Epithelial cell of esophagus (primary cell): ENCODE data around the gene UBE2D4.

Experiments used
- DNase-seq: peaks from one replicate; pipeline ENCODE4 v3.0.0; 2010; ENCODE audit warnings: low read depth
- H3K4me3 ChIP-seq: 2 replicates; pipeline ENCODE4 v1.5.1; 2011; ENCODE audit warnings: mild to moderate bottlenecking, low read length, control low read depth
- TF ChIP-seq, protein P1 (sequence below): IDR thresholded peaks from 2 replicates; pipeline ENCODE4 v1.5.1; 2011; ENCODE audit warnings: low read depth, mild to moderate bottlenecking, low read length, control low read depth, inconsistent platforms; ENCODE audit not compliant: insufficient read depth; ENCODE audit errors: missing control alignments

Gene UBE2D4

DNA sequence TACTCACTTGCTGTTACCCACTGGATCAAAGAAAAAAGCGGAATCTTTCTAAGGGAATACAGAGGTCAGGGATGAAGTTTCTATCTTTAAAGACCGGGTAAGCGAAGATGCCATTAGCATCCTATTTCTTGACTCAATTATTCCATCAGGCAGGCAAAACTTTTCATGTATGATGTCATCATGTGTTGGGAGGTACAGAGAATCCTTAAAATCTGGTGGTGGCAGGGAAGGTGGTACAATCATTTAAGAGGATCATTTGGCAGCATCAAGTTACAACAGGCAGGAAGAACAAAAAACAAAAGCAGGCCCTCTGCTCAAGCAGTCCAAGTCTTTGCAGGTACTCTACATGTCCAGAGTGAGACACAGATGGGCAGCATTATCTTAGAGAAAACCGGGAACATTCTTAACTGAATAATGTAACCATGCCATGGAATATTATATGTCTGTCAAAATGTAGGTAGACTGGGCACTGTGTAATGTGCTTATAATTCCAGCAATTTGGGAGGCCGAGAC is 23.6 kb upstream of the UBE2D4 start:
- peak; percentile 35 for DNase-seq
- no peak overlapping the region for H3K4me3 ChIP-seq
- TF ChIP-seq, protein P1, sequence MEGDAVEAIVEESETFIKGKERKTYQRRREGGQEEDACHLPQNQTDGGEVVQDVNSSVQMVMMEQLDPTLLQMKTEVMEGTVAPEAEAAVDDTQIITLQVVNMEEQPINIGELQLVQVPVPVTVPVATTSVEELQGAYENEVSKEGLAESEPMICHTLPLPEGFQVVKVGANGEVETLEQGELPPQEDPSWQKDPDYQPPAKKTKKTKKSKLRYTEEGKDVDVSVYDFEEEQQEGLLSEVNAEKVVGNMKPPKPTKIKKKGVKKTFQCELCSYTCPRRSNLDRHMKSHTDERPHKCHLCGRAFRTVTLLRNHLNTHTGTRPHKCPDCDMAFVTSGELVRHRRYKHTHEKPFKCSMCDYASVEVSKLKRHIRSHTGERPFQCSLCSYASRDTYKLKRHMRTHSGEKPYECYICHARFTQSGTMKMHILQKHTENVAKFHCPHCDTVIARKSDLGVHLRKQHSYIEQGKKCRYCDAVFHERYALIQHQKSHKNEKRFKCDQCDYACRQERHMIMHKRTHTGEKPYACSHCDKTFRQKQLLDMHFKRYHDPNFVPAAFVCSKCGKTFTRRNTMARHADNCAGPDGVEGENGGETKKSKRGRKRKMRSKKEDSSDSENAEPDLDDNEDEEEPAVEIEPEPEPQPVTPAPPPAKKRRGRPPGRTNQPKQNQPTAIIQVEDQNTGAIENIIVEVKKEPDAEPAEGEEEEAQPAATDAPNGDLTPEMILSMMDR: no peak

DNA sequence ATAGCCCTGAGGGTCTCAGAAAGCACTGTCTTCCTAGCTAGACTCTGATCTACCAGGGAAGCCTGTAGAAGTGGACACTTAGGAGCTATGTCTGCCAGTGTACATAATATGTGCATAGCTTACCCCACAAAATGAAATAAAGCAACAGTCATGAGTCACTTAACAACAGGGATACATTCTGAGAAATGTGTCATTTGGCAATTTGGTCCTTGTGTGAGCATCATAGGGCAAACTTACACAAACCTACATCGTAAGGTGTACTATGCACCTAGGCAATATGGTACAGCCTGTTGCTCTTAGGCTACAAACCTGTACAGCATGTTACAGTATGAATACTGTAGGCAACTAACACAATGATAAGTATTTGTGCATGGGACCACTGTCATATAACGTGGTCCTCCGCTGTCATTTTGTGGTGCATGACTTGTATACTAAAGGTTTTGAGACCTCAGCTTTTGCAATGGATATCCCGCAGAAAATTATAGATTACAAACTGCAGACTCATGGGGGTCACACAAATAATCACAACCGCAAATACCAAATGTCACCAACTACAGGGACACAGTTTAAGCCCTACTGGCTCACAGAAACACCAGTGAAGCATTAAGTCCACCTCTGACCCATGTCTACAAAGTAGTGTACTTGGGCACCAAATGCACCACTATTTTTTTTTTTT is 21.6 kb upstream of the UBE2D4 start:
- peak; percentile 66 for DNase-seq
- H3K4me3 ChIP-seq: peak overlapping the region; percentile 75
- TF ChIP-seq, protein P1: no peak

DNA sequence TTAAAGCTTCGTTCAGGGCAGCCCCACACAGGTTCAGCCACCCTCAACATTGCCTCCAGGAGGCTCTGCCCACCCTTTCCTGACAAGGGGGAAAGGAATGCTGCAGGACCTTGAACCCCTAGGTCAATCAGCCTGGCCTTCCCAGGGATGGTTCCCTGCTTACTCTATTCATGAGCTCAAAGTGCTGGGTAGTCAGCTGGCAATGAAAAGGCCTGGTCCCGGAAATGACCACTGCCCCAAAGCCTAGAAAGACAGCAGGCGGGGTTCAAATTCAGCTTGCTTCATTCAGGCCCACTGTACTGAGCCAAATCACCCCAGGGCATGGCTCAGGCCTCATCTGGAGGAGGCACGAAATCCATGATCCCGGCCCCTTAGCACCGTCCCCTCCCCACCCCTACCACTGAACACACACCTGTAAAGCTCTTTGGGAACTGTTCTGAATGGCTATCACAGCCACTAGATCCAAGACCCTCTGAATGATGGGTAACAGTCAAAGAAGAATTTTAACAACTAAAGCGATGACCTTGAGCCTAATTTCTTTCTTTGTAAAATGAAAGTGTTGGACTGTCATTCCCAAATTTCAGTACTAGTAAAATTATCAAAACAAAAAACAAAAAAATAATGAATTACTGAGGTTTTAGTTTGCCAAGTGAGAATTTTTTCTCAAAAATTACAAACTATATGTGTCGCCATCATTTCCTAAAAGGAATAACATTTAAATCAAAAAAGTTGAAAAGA is 20.9 kb upstream of the UBE2D4 start:
- TF ChIP-seq, protein P1: no peak
- H3K4me3 ChIP-seq: peak overlapping the region; percentile 75
- peak; percentile 60 for DNase-seq

DNA sequence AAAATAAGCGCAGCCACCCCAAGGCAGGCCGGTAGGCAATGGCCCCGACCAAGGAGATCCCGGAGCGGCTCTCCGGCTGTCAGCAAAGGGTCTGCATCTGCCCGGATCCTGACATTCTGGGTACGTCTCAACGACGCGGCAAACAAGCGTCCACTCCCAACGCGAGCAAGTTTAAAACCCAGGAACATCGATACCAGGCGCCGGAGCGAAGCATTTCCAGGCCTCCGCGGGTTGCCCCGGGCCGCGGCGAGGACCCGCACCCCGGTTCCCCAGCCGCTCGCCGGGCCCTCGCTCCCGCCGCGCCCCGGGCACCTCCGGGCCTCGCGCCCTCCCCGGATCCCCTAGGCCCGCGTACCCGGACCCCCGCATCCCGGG is 20.3 kb upstream of the UBE2D4 start:
- TF ChIP-seq, protein P1: no peak
- DNase-seq: peak; percentile 41
- peak overlapping the region; percentile 75 for H3K4me3 ChIP-seq

DNA sequence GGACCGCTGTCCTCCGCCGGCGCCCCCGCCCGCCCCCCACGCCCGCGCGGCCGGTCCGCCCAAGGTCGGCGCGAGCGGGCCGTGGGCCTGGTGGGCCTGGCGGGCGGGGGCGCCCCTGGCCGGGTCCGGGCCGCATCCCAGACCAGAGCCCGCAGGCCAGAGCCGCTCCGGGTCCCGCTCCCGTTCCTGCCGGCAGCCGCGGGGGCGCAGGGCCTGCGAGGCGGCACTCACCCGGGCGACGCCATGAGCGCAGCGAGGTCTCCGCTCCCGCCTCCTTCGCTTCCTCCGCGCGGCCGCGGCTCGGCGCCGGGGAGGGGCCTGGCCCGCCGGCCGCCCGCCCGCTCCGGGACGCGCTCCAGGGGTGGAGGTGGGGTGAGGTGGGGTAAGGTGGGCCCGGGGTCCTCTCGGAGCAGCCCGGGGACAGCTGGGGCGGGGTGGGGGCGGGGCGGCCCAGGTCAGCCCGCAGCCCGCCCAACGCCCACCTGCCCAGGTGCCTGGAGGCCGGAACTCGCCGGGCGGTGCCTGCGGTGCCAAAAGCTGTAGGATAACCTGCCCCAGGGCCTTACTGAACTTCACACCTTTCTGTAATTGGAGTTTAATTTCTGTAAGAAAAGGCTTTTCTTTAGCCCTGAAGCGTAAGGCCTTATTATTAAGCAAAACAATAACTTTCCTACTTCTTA is 19.8 kb upstream of the UBE2D4 start, which contains the start of gene URGCP:
Gene URGCP, minus strand, starts transcription at position 266 of the 680 bp plus-strand sequence. Its CDS starts 21 bp downstream, at position 245.
- TF ChIP-seq, protein P1: no peak
- peak; percentile 46 for DNase-seq
- peak within 1 kb of the TSS; percentile 75 for H3K4me3 ChIP-seq

DNA sequence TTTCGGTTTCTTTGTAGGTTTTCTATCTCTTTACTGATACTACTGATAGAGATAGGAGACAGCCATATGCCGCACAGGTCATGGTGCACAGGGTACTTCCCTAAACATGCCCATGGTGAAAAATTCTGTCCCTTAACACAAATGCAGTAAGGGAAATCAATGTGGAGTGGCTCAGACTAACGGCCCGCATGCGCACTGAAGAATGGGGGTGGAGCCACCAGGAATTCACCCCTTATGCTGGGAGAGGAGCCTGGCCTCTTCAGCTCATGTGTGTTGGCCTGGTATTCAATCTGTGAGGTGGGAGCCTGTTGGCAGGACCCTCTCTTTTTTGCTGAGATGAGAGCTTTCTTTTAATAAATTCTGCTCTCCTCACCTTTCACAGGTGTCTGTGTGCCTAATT is 11.4 kb upstream of the UBE2D4 start:
- TF ChIP-seq, protein P1: no peak
- no peak overlapping the region for H3K4me3 ChIP-seq
- no peak for DNase-seq
